HG03196 (cell line): Measurements from ENCODE around the gene GPR152.

Experiments
- ATAC-seq: cut with Tn5 transposase; IDR thresholded peaks from one replicate; pipeline ENCODE4 v1.9.1; 2021; ENCODE audit not compliant: unreplicated experiment

The GPR152 gene

GRCh38 chr11:67452141-67452952 lies at the start of gene GPR152:
Gene GPR152, minus strand, starts transcription at chr11:67452729. Its CDS starts 5 bp downstream, at chr11:67452724.
- no peak for ATAC-seq

- ATAC-seq, result no peak
These were observed 49.3 kb upstream of the GPR152 start for GRCh38 chr11:67501854-67502253.

GRCh38 chr11:67500831-67501715 lies 48.5 kb upstream of the GPR152 start:
- no peak for ATAC-seq

GRCh38 chr11:67500484-67500821 lies 47.9 kb upstream of the GPR152 start:
- no peak for ATAC-seq

- no peak for ATAC-seq
These were observed 47.4 kb upstream of the GPR152 start for GRCh38 chr11:67499808-67500483.

GRCh38 chr11:67498544-67498972 lies 46.0 kb upstream of the GPR152 start:
- no peak for ATAC-seq

GRCh38 chr11:67497656-67498291 lies 45.2 kb upstream of the GPR152 start:
- no peak for ATAC-seq

GRCh38 chr11:67496113-67496512 lies 43.6 kb upstream of the GPR152 start:
- no peak for ATAC-seq

- no peak for ATAC-seq
These were observed 42.9 kb upstream of the GPR152 start for GRCh38 chr11:67495234-67496005.

- ATAC-seq, result no peak
These were observed 42.1 kb upstream of the GPR152 start for GRCh38 chr11:67494371-67495233.

- no peak for ATAC-seq
These were observed 41.2 kb upstream of the GPR152 start for GRCh38 chr11:67493548-67494370.

GRCh38 chr11:67492801-67493547 lies 40.4 kb upstream of the GPR152 start:
- no peak for ATAC-seq

GRCh38 chr11:67492069-67492727 lies 39.7 kb upstream of the GPR152 start:
- no peak for ATAC-seq

GRCh38 chr11:67491276-67492068 lies 38.9 kb upstream of the GPR152 start:
- ATAC-seq, result no peak

- ATAC-seq, result no peak
These were observed 38.2 kb upstream of the GPR152 start for GRCh38 chr11:67490727-67491065.

- no peak for ATAC-seq
These were observed 37.6 kb upstream of the GPR152 start for GRCh38 chr11:67489885-67490726.
